ENCODE measurements around the gene TNFSF8.

TNFSF8 gene

GRCh38 chr9:114937516-114937915, 7.1 kb upstream of the TNFSF8 start:
- in situ Hi-C loops (cut with MboI; ENCODE audit: low sequenced_read_pairs) = no loop called here

DNA sequence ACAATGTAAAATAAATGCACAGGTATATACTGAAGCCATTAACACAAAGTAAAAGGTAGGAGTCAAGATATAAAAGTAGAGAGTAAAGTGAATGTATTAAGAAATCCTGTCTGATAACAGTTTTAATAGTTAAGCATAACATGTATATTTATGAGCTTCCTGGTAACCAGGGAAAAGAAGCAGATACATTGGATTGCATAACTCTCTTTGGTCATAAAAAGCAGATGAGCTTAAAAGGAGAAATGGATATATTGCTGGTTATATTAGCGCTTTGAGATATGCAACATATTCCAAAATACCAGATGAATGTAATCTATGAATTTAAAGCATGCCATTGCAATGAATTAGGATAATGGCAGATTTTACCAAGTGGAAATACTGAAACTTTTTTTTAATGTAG, 6.2 kb upstream of the TNFSF8 start:
- in situ Hi-C loops (cut with MboI; ENCODE audit: low sequenced_read_pairs) = no loop called here

DNA sequence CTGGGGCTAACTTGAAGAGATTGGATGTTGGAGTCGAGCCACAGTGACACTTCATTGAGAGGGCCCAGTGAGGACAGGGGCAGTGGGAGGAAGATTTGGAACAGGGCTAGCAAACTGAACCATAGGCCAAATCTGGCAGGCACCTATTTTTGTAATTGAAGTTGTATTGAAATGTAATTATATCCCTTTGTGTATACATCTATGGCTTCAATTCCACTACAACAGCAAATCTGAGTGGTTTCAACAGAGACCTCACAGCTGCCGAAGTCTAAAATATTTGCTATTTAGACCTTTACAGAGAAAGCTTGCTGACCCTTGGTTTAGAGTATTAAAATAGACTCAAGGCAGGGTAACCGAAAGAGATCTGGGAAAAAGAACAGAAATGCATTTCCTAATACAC, 4.7 kb upstream of the TNFSF8 start:
- in situ Hi-C loops (cut with MboI; ENCODE audit: low sequenced_read_pairs) = no loop called here

DNA sequence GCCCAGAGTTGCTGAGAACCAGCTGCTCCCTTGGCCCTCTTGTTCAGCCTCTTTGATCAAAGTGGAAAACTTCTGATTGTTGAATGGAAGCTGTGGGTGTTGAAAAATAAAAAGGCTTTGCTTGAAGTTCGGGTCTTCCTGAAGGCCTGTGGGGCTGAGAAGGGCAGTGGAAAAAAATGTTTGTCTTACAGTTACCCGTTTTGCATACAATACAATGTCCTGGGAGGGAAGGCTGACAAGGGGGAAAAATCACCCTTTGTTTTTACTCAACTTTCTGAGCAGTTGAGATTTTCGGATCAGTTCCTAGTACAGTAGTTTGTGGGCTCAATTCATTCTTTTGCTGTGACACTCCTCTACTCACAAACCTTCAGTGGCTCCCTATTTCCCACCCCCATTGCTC, 2.1 kb upstream of the TNFSF8 start:
- in situ Hi-C loops (cut with MboI; ENCODE audit: low sequenced_read_pairs) = no loop called here

GRCh38 chr9:114931407-114931806, 1.0 kb upstream of the TNFSF8 start:
- in situ Hi-C loops (cut with MboI; ENCODE audit: low sequenced_read_pairs) = no loop called here

DNA sequence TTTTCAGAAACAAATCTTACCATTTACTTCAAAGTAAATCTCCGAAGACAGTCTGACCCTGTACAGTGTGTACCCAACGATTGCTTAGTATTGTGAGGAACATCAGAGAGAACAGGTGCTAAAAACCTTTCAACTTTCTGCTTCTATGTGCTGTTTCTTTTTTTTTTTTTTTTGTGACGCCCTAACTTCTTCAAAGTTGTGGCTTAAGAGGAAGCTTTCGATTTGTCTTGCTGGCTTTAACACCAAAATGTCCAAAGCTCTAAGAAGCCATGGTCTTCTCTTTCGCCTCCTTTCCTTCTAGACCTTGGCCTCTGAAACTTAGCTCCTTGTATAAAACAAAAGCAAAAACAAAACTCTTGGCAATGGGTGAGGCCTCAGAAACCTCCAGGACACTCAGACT, 1.2 kb downstream of the TNFSF8 start:
- in situ Hi-C loops (cut with MboI; ENCODE audit: low sequenced_read_pairs) = no loop called here

- in situ Hi-C loops (cut with MboI; ENCODE audit: low sequenced_read_pairs) = no loop called here
These were observed 1.7 kb downstream of the TNFSF8 start for GRCh38 chr9:114928671-114929070.

DNA sequence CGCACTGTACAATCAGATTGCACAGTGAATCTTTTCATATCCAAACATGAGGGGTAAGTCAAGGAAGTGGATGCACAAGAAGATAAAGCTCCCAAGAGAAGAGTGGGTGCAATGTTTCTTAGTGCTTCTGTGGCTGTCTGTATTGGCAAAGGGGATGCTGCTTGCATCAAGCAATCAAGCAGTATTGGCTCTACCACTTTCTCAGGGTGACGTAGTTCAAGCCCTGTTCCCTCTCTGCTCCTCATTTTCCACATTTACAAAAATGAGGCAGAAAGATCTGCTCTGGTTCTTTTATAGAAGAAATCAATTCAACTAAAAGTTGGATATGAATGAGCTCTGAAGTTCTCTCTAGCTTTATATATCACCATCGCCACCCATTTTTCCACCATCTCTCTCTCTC, 2.3 kb downstream of the TNFSF8 start:
- in situ Hi-C loops (cut with MboI; ENCODE audit: low sequenced_read_pairs) = no loop called here

- in situ Hi-C loops (cut with MboI; ENCODE audit: low sequenced_read_pairs) = no loop called here
These were observed 4.7 kb downstream of the TNFSF8 start for GRCh38 chr9:114925672-114926071.

- in situ Hi-C loops (cut with MboI; ENCODE audit: low sequenced_read_pairs) = no loop called here
These were observed 5.4 kb downstream of the TNFSF8 start for GRCh38 chr9:114925039-114925438.

- in situ Hi-C loops (cut with MboI; ENCODE audit: low sequenced_read_pairs) = loop anchor here (25.0 kb wide), 1 partner anchor 512 kb away; no protein-coding TSS in a partner anchor
These were observed 6.1 kb downstream of the TNFSF8 start for GRCh38 chr9:114924327-114924726.

DNA sequence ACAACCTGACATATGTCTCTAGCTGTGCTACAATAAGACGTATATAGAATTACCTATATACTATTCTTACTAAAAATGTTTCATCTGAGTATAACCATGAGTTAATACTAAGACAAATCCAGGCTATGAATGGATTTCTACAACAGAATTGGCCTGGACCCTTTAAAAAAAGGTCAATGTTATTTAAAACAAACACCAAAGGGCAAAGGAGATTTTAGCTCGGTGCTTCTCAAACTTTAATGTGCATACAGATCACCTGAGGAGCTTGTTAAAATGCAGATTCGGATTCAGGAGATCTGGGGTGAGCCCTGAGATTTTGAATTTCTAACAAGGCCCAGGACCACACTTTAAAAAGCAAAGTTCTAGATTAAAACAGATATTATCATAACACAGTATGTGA, 6.5 kb downstream of the TNFSF8 start:
- in situ Hi-C loops (cut with MboI; ENCODE audit: low sequenced_read_pairs) = loop anchor here (25.0 kb wide), 1 partner anchor 512 kb away; no protein-coding TSS in a partner anchor

GRCh38 chr9:114921171-114921570, 9.2 kb downstream of the TNFSF8 start:
- in situ Hi-C loops (cut with MboI; ENCODE audit: low sequenced_read_pairs) = loop anchor here (25.0 kb wide), 1 partner anchor 509 kb away; no protein-coding TSS in a partner anchor

- in situ Hi-C loops (cut with MboI; ENCODE audit: low sequenced_read_pairs) = loop anchor here (25.0 kb wide), 1 partner anchor 507 kb away; no protein-coding TSS in a partner anchor
These were observed 10.8 kb downstream of the TNFSF8 start for GRCh38 chr9:114919611-114920010.

- in situ Hi-C loops (cut with MboI; ENCODE audit: low sequenced_read_pairs) = loop anchor here (25.0 kb wide), 1 partner anchor 504 kb away; no protein-coding TSS in a partner anchor
These were observed 13.9 kb downstream of the TNFSF8 start for GRCh38 chr9:114916481-114916880.

DNA sequence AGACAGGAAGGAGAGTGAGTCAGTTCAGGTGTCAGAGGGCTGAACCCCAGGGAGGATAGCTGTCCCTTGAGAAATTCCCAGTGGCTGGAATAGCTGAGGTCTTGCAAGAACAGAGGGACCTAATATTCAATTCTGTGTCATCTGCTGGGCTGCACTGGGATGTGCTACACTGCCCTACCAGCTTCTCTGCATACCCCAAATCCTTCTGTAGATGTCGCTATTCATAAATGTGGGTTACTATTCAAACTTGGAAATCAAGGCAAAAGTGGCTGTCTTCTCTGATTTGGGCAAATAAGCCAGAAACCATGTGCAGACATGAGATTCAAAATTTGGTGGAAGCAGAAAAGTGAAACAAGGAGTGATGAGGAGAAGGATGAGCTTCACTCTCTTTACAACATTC, 16.3 kb downstream of the TNFSF8 start:
- in situ Hi-C loops (cut with MboI; ENCODE audit: low sequenced_read_pairs) = loop anchor here (25.0 kb wide), 1 partner anchor 502 kb away; no protein-coding TSS in a partner anchor

- in situ Hi-C loops (cut with MboI; ENCODE audit: low sequenced_read_pairs) = loop anchor here (25.0 kb wide), 1 partner anchor 501 kb away; no protein-coding TSS in a partner anchor
These were observed 16.7 kb downstream of the TNFSF8 start for GRCh38 chr9:114913656-114914055.

- in situ Hi-C loops (cut with MboI; ENCODE audit: low sequenced_read_pairs) = loop anchor here (25.0 kb wide), 1 partner anchor 501 kb away; no protein-coding TSS in a partner anchor
These were observed 17.2 kb downstream of the TNFSF8 start for GRCh38 chr9:114913217-114913616.

- in situ Hi-C loops (cut with MboI; ENCODE audit: low sequenced_read_pairs) = loop anchor here (25.0 kb wide), 1 partner anchor 499 kb away; no protein-coding TSS in a partner anchor
These were observed 19.1 kb downstream of the TNFSF8 start for GRCh38 chr9:114911167-114911821.

DNA sequence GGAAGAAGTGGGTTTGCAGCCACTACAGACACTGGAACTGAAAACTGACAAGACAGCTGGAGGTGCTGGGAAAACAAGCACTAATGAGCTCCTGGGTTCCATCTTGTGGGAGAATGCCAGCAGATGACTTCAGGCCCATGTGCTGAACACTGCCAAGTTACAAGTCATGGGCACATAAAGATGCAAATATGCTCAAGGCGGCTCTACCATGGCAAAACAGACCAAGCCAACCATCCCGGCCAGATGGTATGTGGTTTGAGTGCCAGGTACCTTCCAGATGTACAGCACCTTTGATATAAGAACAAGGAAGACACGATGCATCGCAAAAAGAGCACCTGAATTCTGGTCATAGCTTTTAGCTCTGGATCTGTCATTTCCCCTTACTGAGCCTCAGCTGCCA, 19.9 kb downstream of the TNFSF8 start:
- in situ Hi-C loops (cut with MboI; ENCODE audit: low sequenced_read_pairs) = loop anchor here (25.0 kb wide), 1 partner anchor 498 kb away; no protein-coding TSS in a partner anchor

GRCh38 chr9:114909661-114910060, 20.7 kb downstream of the TNFSF8 start:
- in situ Hi-C loops (cut with MboI; ENCODE audit: low sequenced_read_pairs) = loop anchor here (10.0 to 25.0 kb wide), 2 partner anchors 165 to 497 kb away; no protein-coding TSS in a partner anchor

DNA sequence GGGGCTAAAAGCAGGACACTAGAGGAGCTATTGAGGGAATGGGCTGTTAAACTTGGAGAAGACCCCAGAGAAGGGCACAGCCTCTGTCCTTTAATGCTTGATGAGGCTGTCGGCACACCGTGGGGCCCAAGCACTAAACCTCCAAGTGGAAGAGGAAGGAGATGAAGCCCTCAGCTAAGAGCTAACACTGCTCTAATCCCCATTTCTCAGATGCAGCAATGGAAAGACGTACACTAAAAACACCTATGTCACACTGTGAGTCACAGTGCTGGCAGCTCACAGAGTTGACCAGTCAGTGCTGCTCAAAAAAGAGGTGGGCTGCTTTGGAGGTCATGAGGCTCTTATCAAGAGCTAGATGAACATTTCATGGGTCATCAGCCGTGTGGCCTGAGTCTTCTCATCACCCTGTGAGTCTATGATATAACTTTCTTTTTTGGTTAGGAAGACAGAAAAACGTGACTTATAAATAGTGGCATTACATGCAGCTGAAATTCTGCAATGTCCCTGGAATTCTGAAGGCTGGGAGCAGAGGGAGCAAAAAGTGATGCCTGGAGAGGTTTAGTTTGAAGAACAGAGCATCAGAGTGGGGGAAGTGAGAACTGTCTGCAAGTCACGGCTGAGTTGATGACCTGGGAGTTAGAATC, 21.5 kb downstream of the TNFSF8 start:
- in situ Hi-C loops (cut with MboI; ENCODE audit: low sequenced_read_pairs) = loop anchor here (10.0 to 25.0 kb wide), 2 partner anchors 164 to 497 kb away; no protein-coding TSS in a partner anchor

All from HL-60/S4 treated with phorbol 12-myristate 13-acetate at 8.2 ng/mL for 4 days and 3 days (cell line).